HG03460 (cell line): ENCODE results near the gene SYCN.

Experiments used
- ATAC-seq: cut with Tn5 transposase; IDR thresholded peaks from one replicate; pipeline ENCODE4 v1.9.1; 2021; ENCODE audit not compliant: unreplicated experiment

SYCN gene

GRCh38 chr19:39156326-39157230 is 47.5 kb downstream of the SYCN start:
- ATAC-seq, result no peak

GRCh38 chr19:39155741-39156140 is 48.3 kb downstream of the SYCN start:
- ATAC-seq, result no peak

GRCh38 chr19:39155114-39155700 is 48.9 kb downstream of the SYCN start:
- no peak for ATAC-seq

GRCh38 chr19:39154629-39155100 is 49.4 kb downstream of the SYCN start:
- no peak for ATAC-seq

GRCh38 chr19:39154100-39154628 is 49.9 kb downstream of the SYCN start:
- no peak for ATAC-seq
